Non-pigmented ciliary epithelial cell (primary cell): ENCODE results near the gene LIG4.

Source experiments
- DNase-seq: peaks from one replicate; pipeline ENCODE4 v3.0.0-alpha.2; 2010; ENCODE audit warnings: low read depth

The LIG4 gene

GRCh38 chr13:108194435-108194936 is 20.9 kb downstream of the LIG4 start:
- no peak for DNase-seq

GRCh38 chr13:108193806-108194205 is 21.5 kb downstream of the LIG4 start:
- DNase-seq = no peak

- DNase-seq = no peak
These were observed 24.4 kb downstream of the LIG4 start for GRCh38 chr13:108190897-108191296.

- no peak for DNase-seq
These were observed 27.1 kb downstream of the LIG4 start for GRCh38 chr13:108188260-108188659.

GRCh38 chr13:108185223-108185622 is 30.1 kb downstream of the LIG4 start:
- no peak for DNase-seq

GRCh38 chr13:108182652-108183051 is 32.7 kb downstream of the LIG4 start:
- DNase-seq = no peak

- no peak for DNase-seq
These were observed 37.3 kb downstream of the LIG4 start for GRCh38 chr13:108178078-108178477.

GRCh38 chr13:108176685-108177274 is 38.6 kb downstream of the LIG4 start:
- no peak for DNase-seq

- DNase-seq = no peak
These were observed 46.4 kb downstream of the LIG4 start for GRCh38 chr13:108168929-108169328.

- no peak for DNase-seq
These were observed 49.3 kb downstream of the LIG4 start for GRCh38 chr13:108166078-108166477.

- DNase-seq = no peak
These were observed 56.6 kb downstream of the LIG4 start for GRCh38 chr13:108158746-108159145.
